Karpas-422 (cell line): ENCODE data around the gene ZBTB21. TPM values are rescaled to one million over a fixed set of nuclear protein-coding genes. Genes with fewer than 3 reads are reported as not detected.
"Not testable (repeated sequence)": the region's sequence is repeated elsewhere in the genome, so short reads cannot be mapped to it uniquely, and the experiment has no call there.

Source experiments
- DNase-seq: peaks from one replicate; pipeline ENCODE4 v3.0.0-alpha.2; 2015
- H2AFZ ChIP-seq: fragments of 200-600 bp; sonication (generic); 2 replicates; pipeline ENCODE4 v1.6.1; 2014; ENCODE audit warnings: antibody characterized with exemption, low read length, mixed read lengths
- H3K27ac ChIP-seq: fragments of 200-600 bp; sonication (generic); 2 replicates; pipeline ENCODE4 v1.5.1; 2014; ENCODE audit warnings: mild to moderate bottlenecking, low read length, moderate library complexity
- H3K27me3 ChIP-seq: fragments of 200-600 bp; sonication (generic); 2 replicates; pipeline ENCODE4 v1.6.1; 2014; ENCODE audit warnings: low read length, mixed read lengths
- H3K36me3 ChIP-seq: fragments of 200-600 bp; sonication (generic); 2 replicates; pipeline ENCODE4 v1.6.1; 2014; ENCODE audit warnings: low read length, mixed read lengths; ENCODE audit not compliant: insufficient read depth
- H3K4me1 ChIP-seq: fragments of 200-600 bp; sonication (generic); 2 replicates; pipeline ENCODE4 v1.6.1; 2014; ENCODE audit warnings: mild to moderate bottlenecking, low read length, mixed read lengths
- H3K4me2 ChIP-seq: fragments of 200-600 bp; sonication (generic); 2 replicates; pipeline ENCODE4 v1.6.1; 2014; ENCODE audit warnings: low read length, low read depth, mild to moderate bottlenecking; ENCODE audit not compliant: poor library complexity, severe bottlenecking
- H3K4me3 ChIP-seq: fragments of 200-600 bp; sonication (generic); 2 replicates; pipeline ENCODE4 v1.5.1; 2014; ENCODE audit warnings: mild to moderate bottlenecking, antibody characterized with exemption, low read length, mixed read lengths
- H3K79me2 ChIP-seq: fragments of 200-600 bp; sonication (generic); 2 replicates; pipeline ENCODE4 v1.6.1; 2014; ENCODE audit warnings: mild to moderate bottlenecking, low read length, mixed read lengths
- H3K9ac ChIP-seq: fragments of 200-600 bp; sonication (generic); 2 replicates; pipeline ENCODE4 v1.6.0; 2014; ENCODE audit warnings: low read length
- H3K9me2 ChIP-seq: fragments of 200-600 bp; sonication (generic), shearing (Covaris generic); replicated peaks from 2 replicates; pipeline ENCODE4 v1.6.0; 2014; ENCODE audit warnings: mild to moderate bottlenecking, low read length, moderate library complexity; ENCODE audit not compliant: insufficient read depth
- H3K9me3 ChIP-seq: fragments of 300-700, 200-600 bp; sonication (generic); 2 replicates; pipeline ENCODE4 v1.6.1; 2014; ENCODE audit warnings: low read length, mixed read lengths
- H4K20me1 ChIP-seq: fragments of 200-600 bp; sonication (generic); 2 replicates; pipeline ENCODE4 v1.6.1; 2014; ENCODE audit warnings: mild to moderate bottlenecking, antibody characterized with exemption, low read length, low read depth; ENCODE audit not compliant: insufficient read depth
- total RNA-seq: library from RNA; depleted of rRNA; stranded (reverse); fragments of >200 nt; shearing (Covaris generic); gene quantifications from 2 replicates; pipeline ENCODE4 v1.2.3, GENCODE V29; 2014; ENCODE audit warnings: low replicate concordance

Gene ZBTB21
- total RNA-seq, 1 experiment from 2014 or later: 2.8 TPM

DNA sequence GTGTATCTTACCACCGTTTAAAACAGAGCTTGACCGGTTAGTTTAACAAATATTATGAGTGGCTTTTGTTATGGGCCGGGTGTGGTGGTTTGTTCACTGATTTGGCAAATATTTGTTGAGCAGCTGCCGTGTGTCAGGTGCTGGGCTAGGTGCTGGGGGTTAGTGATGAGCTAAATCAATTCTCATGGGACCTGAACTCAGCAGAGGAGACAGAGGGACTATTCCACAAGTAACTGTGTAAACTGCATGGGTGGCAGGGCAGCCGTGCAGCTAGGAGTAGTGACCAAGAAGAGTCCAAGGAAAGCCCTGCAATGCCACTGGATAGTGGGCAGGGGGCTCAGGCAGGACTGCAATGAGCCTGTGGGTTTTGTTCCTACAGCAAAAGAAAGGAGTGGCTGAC is 45.1 kb downstream of the ZBTB21 start:
- Histone ChIP-seq H3K4me2 (no peak overlapping the region), H3K9ac (no peak overlapping the region), H3K27me3 (no peaks in the 10 kb centered on the region), H3K79me2 (no peaks in the 10 kb centered on the region), H3K9me3 (no peaks in the 10 kb centered on the region), H3K36me3 (no peaks in the 10 kb centered on the region), H3K27ac (no peak overlapping the region), H4K20me1 (no peaks in the 10 kb centered on the region; the same call in 1 of the 2 replicates), H3K4me3 (no peak overlapping the region), H3K4me1 (no peaks in the 10 kb centered on the region), H3K9me2 (no peaks in the 10 kb centered on the region), H2AFZ (no peak overlapping the region)
- DNase-seq: no peak

- H3K4me1 ChIP-seq: no peaks in the 10 kb centered on the region
- no peaks in the 10 kb centered on the region for H3K27me3 ChIP-seq
- DNase-seq: no peak
- H3K9ac ChIP-seq: no peak overlapping the region
- H3K79me2 ChIP-seq: no peaks in the 10 kb centered on the region
- H3K4me2 ChIP-seq: no peak overlapping the region
- no peak overlapping the region for H3K4me3 ChIP-seq
- no peaks in the 10 kb centered on the region; the same call in 1 of the 2 replicates for H4K20me1 ChIP-seq
- H3K27ac ChIP-seq: no peak overlapping the region
- H3K9me2 ChIP-seq: no peaks in the 10 kb centered on the region
- no peaks in the 10 kb centered on the region for H3K9me3 ChIP-seq
- H3K36me3 ChIP-seq: no peaks in the 10 kb centered on the region
- H2AFZ ChIP-seq: no peak overlapping the region
Measured at GRCh38 chr21:41964171-41964570, 46.0 kb downstream of the ZBTB21 start.

- H3K27me3 ChIP-seq: no peaks in the 10 kb centered on the region
- no peak overlapping the region for H3K4me3 ChIP-seq
- H3K4me2 ChIP-seq: no peak overlapping the region
- DNase-seq: no peak
- H3K4me1 ChIP-seq: no peaks in the 10 kb centered on the region
- H3K9ac ChIP-seq: no peak overlapping the region
- no peaks in the 10 kb centered on the region for H3K79me2 ChIP-seq
- no peaks in the 10 kb centered on the region for H3K36me3 ChIP-seq
- no peaks in the 10 kb centered on the region for H3K9me2 ChIP-seq
- H3K27ac ChIP-seq: no peak overlapping the region
- no peak overlapping the region for H2AFZ ChIP-seq
- no peaks in the 10 kb centered on the region for H3K9me3 ChIP-seq
- H4K20me1 ChIP-seq: peaks cover 3% of the 10 kb centered on the region; the same call in 1 of the 2 replicates
Measured at GRCh38 chr21:41962425-41962966, 47.7 kb downstream of the ZBTB21 start.

GRCh38 chr21:41961753-41962152 is 48.4 kb downstream of the ZBTB21 start:
- no peak for DNase-seq
- H3K4me1 ChIP-seq: no peaks in the 10 kb centered on the region
- H3K4me2 ChIP-seq: no peak overlapping the region
- H3K36me3 ChIP-seq: no peaks in the 10 kb centered on the region
- H3K4me3 ChIP-seq: no peak overlapping the region
- H3K9ac ChIP-seq: no peak overlapping the region
- no peaks in the 10 kb centered on the region for H3K27me3 ChIP-seq
- H3K9me2 ChIP-seq: no peaks in the 10 kb centered on the region
- no peak overlapping the region for H2AFZ ChIP-seq
- H3K79me2 ChIP-seq: no peaks in the 10 kb centered on the region
- H3K9me3 ChIP-seq: no peaks in the 10 kb centered on the region
- no peak overlapping the region for H3K27ac ChIP-seq
- peaks cover 6% of the 10 kb centered on the region; the same call in 1 of the 2 replicates for H4K20me1 ChIP-seq

GRCh38 chr21:41961282-41961701 is 48.9 kb downstream of the ZBTB21 start:
- H3K27me3 ChIP-seq: no peaks in the 10 kb centered on the region
- no peaks in the 10 kb centered on the region for H3K79me2 ChIP-seq
- H3K4me2 ChIP-seq: no peak overlapping the region
- H2AFZ ChIP-seq: no peak overlapping the region
- H3K9me3 ChIP-seq: no peaks in the 10 kb centered on the region
- no peaks in the 10 kb centered on the region for H3K9me2 ChIP-seq
- no peak for DNase-seq
- H4K20me1 ChIP-seq: peaks cover 6% of the 10 kb centered on the region; the same call in 1 of the 2 replicates
- H3K4me1 ChIP-seq: no peaks in the 10 kb centered on the region
- no peaks in the 10 kb centered on the region for H3K36me3 ChIP-seq
- no peak overlapping the region for H3K27ac ChIP-seq
- no peak overlapping the region for H3K4me3 ChIP-seq
- H3K9ac ChIP-seq: no peak overlapping the region

DNA sequence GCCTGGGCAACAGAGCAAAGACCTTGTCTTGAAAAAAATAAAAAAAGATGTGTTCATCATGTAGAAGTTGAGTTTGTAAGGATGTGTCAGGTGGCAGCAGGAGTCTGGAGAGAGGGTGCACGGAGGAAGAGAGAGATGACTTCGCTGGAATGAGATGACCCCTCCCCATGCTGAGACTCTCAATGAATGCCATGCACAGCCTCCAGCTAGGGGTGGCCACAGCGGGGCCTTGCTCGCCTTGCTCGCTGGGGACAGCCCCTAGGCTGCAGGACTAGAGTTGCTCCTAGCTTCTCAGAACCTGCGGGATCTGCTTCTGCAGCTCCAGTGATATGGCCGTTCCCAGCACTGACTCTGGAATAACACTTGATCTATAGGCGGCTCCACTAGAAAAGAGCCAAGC is 49.8 kb downstream of the ZBTB21 start:
- no peak overlapping the region for H2AFZ ChIP-seq
- H3K27ac ChIP-seq: no peak overlapping the region
- no peaks in the 10 kb centered on the region for H3K9me2 ChIP-seq
- no peaks in the 10 kb centered on the region for H3K79me2 ChIP-seq
- H3K4me3 ChIP-seq: no peak overlapping the region
- H3K9ac ChIP-seq: no peak overlapping the region
- no peaks in the 10 kb centered on the region for H3K9me3 ChIP-seq
- no peak overlapping the region for H3K4me2 ChIP-seq
- H3K36me3 ChIP-seq: no peaks in the 10 kb centered on the region
- peaks cover 6% of the 10 kb centered on the region; the same call in 1 of the 2 replicates for H4K20me1 ChIP-seq
- H3K4me1 ChIP-seq: no peaks in the 10 kb centered on the region
- no peak for DNase-seq
- H3K27me3 ChIP-seq: no peaks in the 10 kb centered on the region

GRCh38 chr21:41959697-41960096 is 50.5 kb downstream of the ZBTB21 start:
- not testable (repeated sequence) for H4K20me1 ChIP-seq, H3K9me2 ChIP-seq, H3K27me3 ChIP-seq, H3K36me3 ChIP-seq, H3K9ac ChIP-seq, H3K4me1 ChIP-seq, H3K27ac ChIP-seq, H3K4me2 ChIP-seq, H3K9me3 ChIP-seq, H3K79me2 ChIP-seq, DNase-seq, H3K4me3 ChIP-seq, H2AFZ ChIP-seq

DNA sequence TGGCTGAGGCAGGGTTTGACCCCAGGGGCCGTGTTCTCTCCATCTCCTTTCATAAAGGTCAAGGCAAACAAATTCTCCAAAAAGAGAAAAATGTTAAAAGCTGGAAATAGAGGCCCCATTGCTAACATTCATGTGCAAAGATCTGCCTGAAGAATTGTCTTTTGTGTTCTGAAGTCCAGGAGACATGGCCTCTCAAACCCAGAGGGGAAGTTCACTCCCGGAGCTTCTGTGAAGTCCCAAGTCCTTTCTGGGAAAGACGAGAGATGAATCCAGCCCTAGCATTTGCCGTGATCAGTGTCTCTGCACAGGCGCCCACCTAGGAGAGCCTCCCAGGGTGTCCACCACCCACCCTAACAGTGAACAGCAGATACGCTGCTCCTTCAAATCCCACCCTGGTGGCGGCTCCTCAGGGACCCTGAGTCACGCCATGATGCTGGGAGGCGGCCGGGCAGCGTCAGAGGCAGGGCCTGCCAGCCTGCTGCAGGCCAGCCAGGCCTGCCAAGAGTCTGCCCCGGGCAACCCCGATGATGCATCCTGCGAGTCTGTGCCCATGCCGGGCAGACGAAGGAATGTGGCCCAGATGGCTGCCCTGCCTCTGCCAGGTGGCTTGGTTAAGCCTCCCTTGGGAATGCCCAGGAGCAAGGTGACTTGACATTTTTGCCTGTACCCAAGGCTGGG is 51.1 kb downstream of the ZBTB21 start:
- Histone ChIP-seq H3K79me2 (no peaks in the 10 kb centered on the region), H3K4me3 (no peak overlapping the region), H3K36me3 (no peaks in the 10 kb centered on the region), H3K27ac (no peak overlapping the region), H3K9me2 (no peaks in the 10 kb centered on the region), H3K27me3 (no peaks in the 10 kb centered on the region), H3K4me2 (no peak overlapping the region), H3K9me3 (no peaks in the 10 kb centered on the region), H4K20me1 (peaks cover 6% of the 10 kb centered on the region; the same call in 1 of the 2 replicates), H2AFZ (no peak overlapping the region), H3K4me1 (no peaks in the 10 kb centered on the region), H3K9ac (no peak overlapping the region)
- no peak for DNase-seq
